Caco-2 (cell line): ENCODE measurements around the gene MAP1A. TPM values are rescaled to one million over a fixed set of nuclear protein-coding genes. Genes with fewer than 3 reads are reported as not detected.

Source experiments
- BruUV-seq: library from RNA; stranded (reverse); fragments of 400-500 nt; replicated peaks from 2 replicates; lab custom pipeline; 2021; lab: Mats Ljungman, UMichigan
- CTCF ChIA-PET: fragments of 300-600 bp; sonication (Branson Sonifier 250); formaldehyde crosslinking; loops from one replicate; lab custom pipeline; 2022; ENCODE audit warnings: antibody characterized with exemption; lab: Charles Lee
- POLR2A ChIA-PET: fragments of 300-600 bp; sonication (Branson Sonifier 250); formaldehyde crosslinking; loops from one replicate; lab custom pipeline; 2022; ENCODE audit warnings: antibody characterized with exemption; lab: Charles Lee
- DNase-seq, 2 experiments: peaks; one replicate each; pipeline versions ENCODE4 v3.0.0 to v3.0.0-alpha.2; 2020 to 2022
- H3K27me3 ChIP-seq: replicated peaks from 2 replicates; pipeline ENCODE4 v1.6.0; 2011; ENCODE audit warnings: low read length; ENCODE audit not compliant: control insufficient read depth, insufficient read depth
- H3K36me3 ChIP-seq: 2 replicates; pipeline ENCODE4 v1.5.1; 2011; ENCODE audit warnings: low read length; ENCODE audit not compliant: control insufficient read depth, insufficient read depth
- H3K4me1 ChIP-seq: fragments of 250-450 bp; sonication (Bioruptor Pico); 2 replicates; pipeline ENCODE4 v1.5.1; 2020; ENCODE audit warnings: mild to moderate bottlenecking
- H3K4me3 ChIP-seq: 2 replicates; pipeline ENCODE4 v1.5.1; 2011; ENCODE audit warnings: low read depth, mild to moderate bottlenecking, control low read depth, low read length
- H3K9me3 ChIP-seq: fragments of 250-450 bp; sonication (Bioruptor Pico); 2 replicates; pipeline ENCODE4 v1.5.1; 2020; ENCODE audit warnings: mild to moderate bottlenecking, moderate library complexity
- H3K27ac Mint-ChIP-seq: one replicate; pipeline ENCODE4 v1.8.0; 2022; ENCODE audit warnings: mixed read lengths; ENCODE audit not compliant: unreplicated experiment
- H3K27me3 Mint-ChIP-seq: one replicate; pipeline ENCODE4 v1.8.0; 2022; ENCODE audit warnings: mixed read lengths; ENCODE audit not compliant: insufficient read depth, unreplicated experiment
- H3K36me3 Mint-ChIP-seq: one replicate; pipeline ENCODE4 v1.8.0; 2022; ENCODE audit warnings: mild to moderate bottlenecking, mixed read lengths; ENCODE audit not compliant: insufficient read depth, unreplicated experiment
- H3K4me1 Mint-ChIP-seq: one replicate; pipeline ENCODE4 v1.8.0; 2022; ENCODE audit warnings: low read depth, mixed read lengths; ENCODE audit not compliant: unreplicated experiment
- H3K4me3 Mint-ChIP-seq: one replicate; pipeline ENCODE4 v1.8.0; 2022; ENCODE audit warnings: mild to moderate bottlenecking, moderate library complexity, mixed read lengths; ENCODE audit not compliant: unreplicated experiment
- H3K9me3 Mint-ChIP-seq: one replicate; pipeline ENCODE4 v1.8.0; 2022; ENCODE audit warnings: mixed read lengths; ENCODE audit not compliant: unreplicated experiment
- CTCF ChIP-seq, 2 experiments: fragments of 200-600 bp in 1 of 2; IDR thresholded peaks; 1 replicate in 1 of 2; 2 replicates in 1 of 2; pipeline versions ENCODE4 v1.5.1 to v1.8.0; 2011 to 2022; ENCODE audit warnings: antibody characterized with exemption in 1 of 2, control low read depth in 1 of 2, inconsistent platforms in 1 of 2, low read depth in 1 of 2, low read length in 1 of 2, mild to moderate bottlenecking in 1 of 2, moderate library complexity in 1 of 2; ENCODE audit not compliant: insufficient read depth in 1 of 2, severe bottlenecking in 1 of 2, unreplicated experiment in 1 of 2
- intact Hi-C: fragments of 100-400 bp; cut with micrococcal nuclease; formaldehyde crosslinking; loops from one replicate; pipeline ENCODE4 v1.10.0; 2022; ENCODE audit not compliant: unreplicated experiment
- total RNA-seq: library from RNA; stranded (reverse); gene quantifications from 2 replicates; pipeline ENCODE4 v1.2.3, GENCODE V29; 2022

The MAP1A gene
- total RNA-seq, 1 experiment from 2014 or later = 0.84 TPM

DNA sequence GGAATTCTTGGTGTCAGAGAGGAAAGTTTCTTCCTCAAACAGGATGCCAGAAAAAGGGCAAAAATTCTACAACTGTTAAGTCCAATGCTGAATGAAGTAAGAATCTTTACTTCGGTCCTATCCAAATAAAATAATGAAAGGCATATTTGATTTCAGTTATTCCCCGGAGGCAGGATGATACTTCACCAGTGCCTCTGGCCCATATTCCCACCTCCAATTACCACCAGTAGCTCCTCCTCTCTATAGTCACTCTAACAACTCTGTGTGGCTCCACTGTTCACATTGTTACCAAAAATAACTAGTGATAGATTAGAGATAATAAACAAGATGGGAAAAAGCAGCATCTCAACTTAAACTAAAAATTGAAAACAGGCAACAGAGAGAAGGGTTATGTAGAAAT lies 20.7 kb downstream of the MAP1A start:
- H3K36me3 Mint-ChIP-seq = no peaks in the 10 kb centered on the region

GRCh38 chr15:43541785-43542184 lies 24.4 kb downstream of the MAP1A start:
- H3K36me3 ChIP-seq = no peaks in the 10 kb centered on the region
- H3K27me3 ChIP-seq = no peaks in the 10 kb centered on the region
- intact Hi-C loops = no loop called here
- no peaks in the 10 kb centered on the region for H3K4me1 ChIP-seq
- no peak for TF ChIP-seq CTCF (IDR thresholded peaks at IDR 0.05; ENCODE audit: insufficient read depth in 1 of 2, low read depth in 1 of 2, low read length in 1 of 2, severe bottlenecking in 1 of 2, unreplicated experiment in 1 of 2)
- no peaks in the 10 kb centered on the region for H3K4me1 Mint-ChIP-seq
- H3K9me3 Mint-ChIP-seq = no peaks in the 10 kb centered on the region
- H3K27me3 Mint-ChIP-seq = no peaks in the 10 kb centered on the region
- ChIA-PET POLR2A (no interaction called here), CTCF (no interaction called here)
- no peaks in the 10 kb centered on the region for H3K9me3 ChIP-seq
- DNase-seq = no peak
- no peak overlapping the region for H3K27ac Mint-ChIP-seq
- H3K4me3 Mint-ChIP-seq = no peak overlapping the region
- no TSS peak for BruUV-seq
- no peak overlapping the region for H3K4me3 ChIP-seq
- no peaks in the 10 kb centered on the region for H3K36me3 Mint-ChIP-seq

More for the DNA sequence above, 20.7 kb downstream of the MAP1A start:
- H3K4me1 Mint-ChIP-seq = no peaks in the 10 kb centered on the region
- no peaks in the 10 kb centered on the region for H3K27me3 Mint-ChIP-seq
- no peaks in the 10 kb centered on the region for H3K36me3 ChIP-seq
- DNase-seq = no peak
- no peaks in the 10 kb centered on the region for H3K9me3 ChIP-seq
- ChIA-PET CTCF (no interaction called here), POLR2A (no interaction called here)
- H3K4me3 Mint-ChIP-seq = no peak overlapping the region
- TF ChIP-seq CTCF (IDR thresholded peaks at IDR 0.05; ENCODE audit: insufficient read depth in 1 of 2, low read depth in 1 of 2, low read length in 1 of 2, severe bottlenecking in 1 of 2, unreplicated experiment in 1 of 2) = no peak
- intact Hi-C loops = no loop called here
- no peak overlapping the region for H3K4me3 ChIP-seq
- H3K27me3 ChIP-seq = no peaks in the 10 kb centered on the region
- BruUV-seq = no TSS peak
- no peaks in the 10 kb centered on the region for H3K9me3 Mint-ChIP-seq
- H3K27ac Mint-ChIP-seq = no peak overlapping the region
- H3K4me1 ChIP-seq = no peaks in the 10 kb centered on the region

GRCh38 chr15:43544266-43544665 lies 26.9 kb downstream of the MAP1A start:
- Mint-ChIP-seq H3K27ac (no peak overlapping the region), H3K4me1 (no peaks in the 10 kb centered on the region), H3K9me3 (no peaks in the 10 kb centered on the region), H3K27me3 (no peaks in the 10 kb centered on the region), H3K4me3 (no peak overlapping the region), H3K36me3 (no peaks in the 10 kb centered on the region)
- Histone ChIP-seq H3K4me1 (no peaks in the 10 kb centered on the region), H3K9me3 (peaks cover 5% of the 10 kb centered on the region), H3K27me3 (no peaks in the 10 kb centered on the region), H3K36me3 (no peaks in the 10 kb centered on the region), H3K4me3 (no peak overlapping the region)
- no TSS peak for BruUV-seq
- ChIA-PET CTCF (no interaction called here), POLR2A (no interaction called here)
- no peak for DNase-seq
- intact Hi-C loops = no loop called here
- TF ChIP-seq CTCF (IDR thresholded peaks at IDR 0.05; ENCODE audit: insufficient read depth in 1 of 2, low read depth in 1 of 2, low read length in 1 of 2, severe bottlenecking in 1 of 2, unreplicated experiment in 1 of 2) = no peak
